Cardiac fibroblast (primary cell): ENCODE measurements around the gene CHST11.

ENCODE experiments used
- DNase-seq, 2 donors: peaks; one replicate each; pipeline versions ENCODE4 v3.0.0 to v3.0.0-alpha.2; 2010; ENCODE audit warnings: low read depth in 2 of 2
- H3K4me3 ChIP-seq, 2 donors: replicated peaks in 1 of 2; 1 replicate in 1 of 2; 2 replicates in 1 of 2; pipeline ENCODE4 v1.5.1; 2011; ENCODE audit warnings: low read depth in 2 of 2, low read length in 2 of 2, mild to moderate bottlenecking in 2 of 2, moderate library complexity in 1 of 2
- TF ChIP-seq, protein P1 (sequence below): IDR thresholded peaks from one replicate; pipeline ENCODE4 v1.5.1; 2011; ENCODE audit warnings: low read depth, mild to moderate bottlenecking, low read length, inconsistent platforms

Gene CHST11

DNA sequence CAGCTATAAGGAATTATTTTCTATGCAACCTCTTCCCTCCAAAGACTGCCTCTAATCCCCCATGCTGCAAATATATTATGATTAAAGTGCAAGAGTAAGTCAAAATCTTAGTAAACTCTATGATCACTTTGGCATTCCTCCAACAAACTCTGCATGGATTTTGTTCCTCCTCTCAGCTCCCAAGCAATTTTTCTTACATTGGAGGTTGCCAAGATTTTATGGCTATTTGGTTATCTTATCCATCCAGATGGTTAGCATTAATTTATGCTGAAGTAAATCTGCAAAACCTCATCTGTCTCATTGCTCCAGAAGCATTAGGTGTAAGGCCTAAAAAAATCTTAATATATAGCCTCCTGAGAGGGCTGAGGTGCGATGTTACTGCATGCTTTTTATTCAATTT, 228.1 kb downstream of the CHST11 start:
- TF ChIP-seq, protein P1, sequence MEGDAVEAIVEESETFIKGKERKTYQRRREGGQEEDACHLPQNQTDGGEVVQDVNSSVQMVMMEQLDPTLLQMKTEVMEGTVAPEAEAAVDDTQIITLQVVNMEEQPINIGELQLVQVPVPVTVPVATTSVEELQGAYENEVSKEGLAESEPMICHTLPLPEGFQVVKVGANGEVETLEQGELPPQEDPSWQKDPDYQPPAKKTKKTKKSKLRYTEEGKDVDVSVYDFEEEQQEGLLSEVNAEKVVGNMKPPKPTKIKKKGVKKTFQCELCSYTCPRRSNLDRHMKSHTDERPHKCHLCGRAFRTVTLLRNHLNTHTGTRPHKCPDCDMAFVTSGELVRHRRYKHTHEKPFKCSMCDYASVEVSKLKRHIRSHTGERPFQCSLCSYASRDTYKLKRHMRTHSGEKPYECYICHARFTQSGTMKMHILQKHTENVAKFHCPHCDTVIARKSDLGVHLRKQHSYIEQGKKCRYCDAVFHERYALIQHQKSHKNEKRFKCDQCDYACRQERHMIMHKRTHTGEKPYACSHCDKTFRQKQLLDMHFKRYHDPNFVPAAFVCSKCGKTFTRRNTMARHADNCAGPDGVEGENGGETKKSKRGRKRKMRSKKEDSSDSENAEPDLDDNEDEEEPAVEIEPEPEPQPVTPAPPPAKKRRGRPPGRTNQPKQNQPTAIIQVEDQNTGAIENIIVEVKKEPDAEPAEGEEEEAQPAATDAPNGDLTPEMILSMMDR = no peak
- DNase-seq = peak in 1 of 2 donors; percentile 83
- H3K4me3 ChIP-seq = no peak overlapping the region

GRCh38 chr12:104685366-104685765, 228.6 kb downstream of the CHST11 start:
- no peak for DNase-seq
- H3K4me3 ChIP-seq = no peak overlapping the region
- TF ChIP-seq, protein P1 = no peak

- H3K4me3 ChIP-seq = no peak overlapping the region
- TF ChIP-seq, protein P1 = no peak
- peak; percentile 39 to 67 for DNase-seq
These were observed 229.4 kb downstream of the CHST11 start for GRCh38 chr12:104686196-104686595.

DNA sequence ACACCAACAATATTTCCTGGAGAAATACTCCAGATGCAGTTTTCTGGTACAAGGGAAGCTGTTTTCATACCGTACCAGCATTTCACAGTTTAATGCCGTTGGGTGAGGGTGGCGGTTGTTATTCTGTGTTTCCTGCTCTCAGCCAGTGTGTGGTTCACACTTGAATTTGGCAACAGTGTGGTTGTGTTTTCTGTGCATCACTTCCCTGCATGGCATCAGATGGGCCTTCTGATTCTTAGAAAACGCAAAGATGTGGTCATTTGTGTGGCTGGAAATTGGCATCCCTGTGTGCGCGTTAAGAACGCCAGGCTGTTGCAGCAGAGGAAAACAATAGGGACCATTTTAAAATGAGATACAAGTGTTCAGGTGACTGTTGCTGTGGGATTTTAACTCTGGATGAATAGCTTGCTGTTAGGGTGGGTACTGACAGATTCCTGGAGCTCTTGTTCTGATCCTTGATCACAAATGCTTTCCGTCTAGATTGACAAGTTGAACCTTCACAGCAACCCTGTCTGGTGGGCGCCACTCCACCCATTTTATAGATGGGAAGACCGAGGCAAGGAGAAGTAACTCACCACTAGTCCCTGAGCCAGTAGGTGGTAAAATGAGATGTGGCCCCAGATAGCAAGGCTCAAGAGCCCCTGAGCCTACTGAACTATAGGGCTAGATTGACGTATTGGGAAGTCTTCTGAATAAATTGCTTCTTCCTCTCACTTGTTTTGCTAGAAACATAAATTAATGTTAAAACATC, 231.2 kb downstream of the CHST11 start:
- TF ChIP-seq, protein P1 = no peak
- no peak overlapping the region for H3K4me3 ChIP-seq
- DNase-seq = no peak

DNA sequence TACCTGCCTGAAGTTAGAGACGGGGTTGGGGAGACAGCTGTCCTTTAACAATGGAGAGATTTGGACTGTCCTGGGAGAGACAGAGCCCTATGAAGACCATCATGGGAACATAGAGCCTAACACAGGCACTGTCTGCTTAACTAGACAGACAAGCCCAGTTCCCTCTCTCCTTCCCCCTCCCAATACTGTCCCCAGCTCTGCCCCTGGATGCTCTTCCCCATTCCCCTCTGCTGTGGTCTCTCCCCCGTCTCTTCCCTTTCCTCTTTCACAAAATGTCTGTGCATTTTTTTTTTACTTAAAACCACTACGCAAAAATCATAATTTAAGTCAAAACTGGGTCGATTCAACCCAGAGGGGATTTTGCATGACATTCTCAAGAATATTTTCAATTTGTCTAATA, 232.9 kb downstream of the CHST11 start:
- DNase-seq = no peak
- TF ChIP-seq, protein P1 = no peak

DNA sequence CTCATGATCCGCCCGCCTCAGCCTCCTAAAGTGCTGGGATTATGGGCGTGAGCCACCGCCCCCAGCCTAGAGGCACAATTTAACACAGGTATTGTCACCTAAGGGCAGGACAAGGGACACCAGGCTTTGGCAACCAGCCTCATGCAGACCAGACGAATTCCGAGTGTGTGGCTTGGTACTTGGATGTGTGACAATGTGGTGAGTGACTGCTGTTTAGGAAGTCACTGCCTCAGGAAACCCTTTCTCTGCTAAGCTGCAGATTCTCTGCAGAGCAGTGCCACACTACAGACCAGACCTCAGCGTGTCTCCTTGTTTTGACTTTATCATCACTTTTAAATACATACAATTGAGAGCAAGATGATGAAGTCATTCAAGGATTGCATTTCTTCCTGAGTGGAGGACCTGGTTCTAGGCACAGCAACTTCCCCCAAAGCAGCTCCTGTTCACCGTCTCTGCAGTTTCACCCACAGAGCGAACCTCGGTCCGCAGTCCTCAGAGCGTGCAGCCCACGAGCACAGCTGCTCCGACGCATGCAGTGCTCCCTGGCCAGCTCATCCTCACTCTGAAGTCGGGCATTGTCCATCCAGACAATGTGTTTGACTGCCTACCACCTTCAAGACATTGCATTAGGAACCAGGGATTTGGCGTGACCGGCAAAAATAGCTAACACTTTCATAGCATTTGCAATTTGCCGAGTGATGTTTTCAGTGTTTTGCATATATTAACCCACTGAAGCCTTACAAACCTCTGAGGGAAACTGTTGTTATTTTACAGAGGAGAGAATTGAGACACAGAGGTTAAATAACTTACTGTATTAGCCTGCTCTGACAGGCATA, 235.2 kb downstream of the CHST11 start:
- no peak overlapping the region for H3K4me3 ChIP-seq
- no peak for DNase-seq
- TF ChIP-seq, protein P1 = no peak

More for the DNA sequence above, 232.9 kb downstream of the CHST11 start:
- H3K4me3 ChIP-seq = no peak overlapping the region
